ENCODE results near the gene ARL10.

The ARL10 gene

GRCh38 chr5:176396330-176396729 is 31.0 kb downstream of the ARL10 start:
- no peak for TF ChIP-seq CTCF (conservative IDR thresholded peaks at IDR 0.05; ENCODE audit: low read depth, low read length)
- no peak overlapping the region for H3K4me3 ChIP-seq (ENCODE audit: low read length)
- DNase-seq (ENCODE audit: low read depth), result no peak

GRCh38 chr5:176397736-176398420 is 32.6 kb downstream of the ARL10 start:
- H3K4me3 ChIP-seq (ENCODE audit: low read length), result no peak overlapping the region
- TF ChIP-seq CTCF (conservative IDR thresholded peaks at IDR 0.05; ENCODE audit: low read depth, low read length), result no peak
- DNase-seq (ENCODE audit: low read depth), result no peak

GRCh38 chr5:176400382-176401156 is 35.3 kb downstream of the ARL10 start:
- no peak for DNase-seq (ENCODE audit: low read depth)
- TF ChIP-seq CTCF (conservative IDR thresholded peaks at IDR 0.05; ENCODE audit: low read depth, low read length), result no peak
- no peak overlapping the region for H3K4me3 ChIP-seq (ENCODE audit: low read length)

GRCh38 chr5:176401281-176402205 is 36.3 kb downstream of the ARL10 start:
- no peak for TF ChIP-seq CTCF (conservative IDR thresholded peaks at IDR 0.05; ENCODE audit: low read depth, low read length)
- no peak overlapping the region for H3K4me3 ChIP-seq (ENCODE audit: low read length)
- DNase-seq (ENCODE audit: low read depth), result no peak

- no peak for DNase-seq (ENCODE audit: low read depth)
- TF ChIP-seq CTCF (conservative IDR thresholded peaks at IDR 0.05; ENCODE audit: low read depth, low read length), result no peak
- H3K4me3 ChIP-seq (ENCODE audit: low read length), result no peak overlapping the region
These were observed 40.6 kb downstream of the ARL10 start for GRCh38 chr5:176405656-176406435.

GRCh38 chr5:176406436-176407052 is 41.3 kb downstream of the ARL10 start:
- TF ChIP-seq CTCF (conservative IDR thresholded peaks at IDR 0.05; ENCODE audit: low read depth, low read length), result no peak
- no peak for DNase-seq (ENCODE audit: low read depth)
- H3K4me3 ChIP-seq (ENCODE audit: low read length), result no peak overlapping the region

All from retinal pigment epithelial cell (primary cell).